C4-2B (cell line): Measurements from ENCODE around the gene CDK15.

Experiments used
- H3K27ac ChIP-seq: fragments of 450-650 bp; 2 replicates; pipeline ENCODE4 v1.5.1; 2017
- CTCF ChIP-seq: fragments of 450-650 bp; conservative IDR thresholded peaks from 2 replicates; pipeline ENCODE4 v1.5.1; 2017; ENCODE audit warnings: mild to moderate bottlenecking
- ZFX ChIP-seq: fragments of 450-650 bp; IDR thresholded peaks from 2 replicates; pipeline ENCODE4 v1.6.1; 2017

The CDK15 gene

GRCh38 chr2:201816657-201817575 is 10.6 kb downstream of the CDK15 start:
- TF ChIP-seq ZFX (no peak), CTCF (no peak)
- H3K27ac ChIP-seq, result no peak overlapping the region

GRCh38 chr2:201820383-201821007 is 14.2 kb downstream of the CDK15 start:
- no peak for TF ChIP-seq ZFX
- no peak for TF ChIP-seq CTCF

GRCh38 chr2:201821080-201821479 is 14.7 kb downstream of the CDK15 start:
- H3K27ac ChIP-seq, result no peak overlapping the region
- TF ChIP-seq CTCF (no peak), ZFX (no peak)

More at GRCh38 chr2:201820383-201821007, 14.2 kb downstream of the CDK15 start:
- H3K27ac ChIP-seq, result no peak overlapping the region

GRCh38 chr2:201824212-201824611 is 17.9 kb downstream of the CDK15 start:
- no peak for TF ChIP-seq CTCF
- no peak for TF ChIP-seq ZFX
- no peak overlapping the region for H3K27ac ChIP-seq

GRCh38 chr2:201827621-201828020 is 21.3 kb downstream of the CDK15 start:
- TF ChIP-seq CTCF (no peak), ZFX (no peak)
- H3K27ac ChIP-seq, result no peak overlapping the region

GRCh38 chr2:201828220-201828619 is 21.9 kb downstream of the CDK15 start:
- no peak for TF ChIP-seq CTCF
- no peak for TF ChIP-seq ZFX
- H3K27ac ChIP-seq, result no peak overlapping the region

GRCh38 chr2:201830666-201831065 is 24.3 kb downstream of the CDK15 start:
- TF ChIP-seq CTCF (no peak), ZFX (no peak)
- no peak overlapping the region for H3K27ac ChIP-seq
